Hepatocyte (in vitro differentiated cells): ENCODE results near the gene UROC1. TPM values are rescaled to one million over a fixed set of nuclear protein-coding genes. Genes with fewer than 3 reads are reported as not detected.

Source experiments
- DNase-seq: peaks from one replicate; pipeline ENCODE4 v3.0.0-alpha.2; 2016; ENCODE audit warnings: low spot score
- H2AFZ ChIP-seq: fragments of 200-600 bp; sonication (generic); 2 replicates; pipeline ENCODE4 v1.6.0; 2016; ENCODE audit warnings: antibody characterized with exemption, mild to moderate bottlenecking
- H3K27ac ChIP-seq: fragments of 200-600 bp; sonication (generic); 2 replicates; pipeline ENCODE4 v1.5.1; 2016; ENCODE audit warnings: mild to moderate bottlenecking
- H3K27me3 ChIP-seq: fragments of 200-600 bp; sonication (generic); 2 replicates; pipeline ENCODE4 v1.6.1; 2016
- H3K36me3 ChIP-seq: fragments of 200-600 bp; sonication (generic); replicated peaks from 2 replicates; pipeline ENCODE4 v1.5.1; 2016; ENCODE audit warnings: low read depth; ENCODE audit not compliant: insufficient read depth
- H3K4me1 ChIP-seq: fragments of 200-600 bp; sonication (generic); 2 replicates; pipeline ENCODE4 v1.5.1; 2016; ENCODE audit warnings: mild to moderate bottlenecking, moderate library complexity; ENCODE audit not compliant: insufficient read depth
- H3K4me2 ChIP-seq: fragments of 200-600 bp; sonication (generic); 2 replicates; pipeline ENCODE4 v1.6.0; 2016
- H3K4me3 ChIP-seq: fragments of 200-600 bp; sonication (generic); 2 replicates; pipeline ENCODE4 v1.5.1; 2016; ENCODE audit warnings: mild to moderate bottlenecking
- H3K79me2 ChIP-seq: fragments of 200-600 bp; sonication (generic); 2 replicates; pipeline ENCODE4 v1.6.0; 2017; ENCODE audit warnings: mild to moderate bottlenecking
- H3K9me2 ChIP-seq: fragments of 200-600 bp; sonication (generic); replicated peaks from 2 replicates; pipeline ENCODE4 v1.6.0; 2017; ENCODE audit warnings: mild to moderate bottlenecking; ENCODE audit not compliant: insufficient read depth
- H3K9me3 ChIP-seq: fragments of 200-600 bp; sonication (generic); 2 replicates; pipeline ENCODE4 v1.5.1; 2016; ENCODE audit warnings: low read depth, mild to moderate bottlenecking
- H4K20me1 ChIP-seq: fragments of 200-600 bp; sonication (generic); 2 replicates; pipeline ENCODE4 v1.6.0; 2016; ENCODE audit warnings: mild to moderate bottlenecking; ENCODE audit not compliant: insufficient read depth, poor library complexity, severe bottlenecking
- EZH2 ChIP-seq: fragments of 200-600 bp; sonication (generic); IDR thresholded peaks from 2 replicates; pipeline ENCODE4 v1.6.1; 2016; ENCODE audit warnings: antibody characterized with exemption, mild to moderate bottlenecking, borderline replicate concordance
- EZH2phosphoT487 ChIP-seq: fragments of 200-600 bp; sonication (generic); IDR thresholded peaks from one replicate; pipeline ENCODE4 v1.6.1; 2018; ENCODE audit warnings: antibody characterized with exemption, mild to moderate bottlenecking, low read depth, moderate library complexity; ENCODE audit not compliant: unreplicated experiment, severe bottlenecking
- WGBS: methylation state at CpG from one replicate; pipeline ENCODE4 v1.1.6; 2016; ENCODE audit warnings: low lambda C conversion rate; ENCODE audit errors: missing lambda C conversion rate; 5-methylcytosine and 5-hydroxymethylcytosine counted together
- polyA plus RNA-seq: library from polyadenylated mRNA; unstranded; fragments of >200 nt; fragmentation: Nextera tagmentation; extraction: Ambion mirVana; gene quantifications from 2 replicates; pipeline ENCODE4 v1.2.1, GENCODE V29; 2016
- total RNA-seq: library from RNA; depleted of rRNA; stranded (reverse); fragments of >200 nt; gene quantifications from 2 replicates; pipeline ENCODE4 v1.2.3, GENCODE V29; 2014
- TF ChIP-seq, protein P1 (sequence below): fragments of 200-600 bp; sonication (generic); IDR thresholded peaks from 2 replicates; pipeline ENCODE4 v1.5.1; 2016; ENCODE audit warnings: antibody characterized with exemption, mild to moderate bottlenecking; ENCODE audit not compliant: poor library complexity

UROC1 gene
- total and polyA plus RNA-seq, 2 experiments from 2014 or later, result 2.3 to 4.2 TPM

DNA sequence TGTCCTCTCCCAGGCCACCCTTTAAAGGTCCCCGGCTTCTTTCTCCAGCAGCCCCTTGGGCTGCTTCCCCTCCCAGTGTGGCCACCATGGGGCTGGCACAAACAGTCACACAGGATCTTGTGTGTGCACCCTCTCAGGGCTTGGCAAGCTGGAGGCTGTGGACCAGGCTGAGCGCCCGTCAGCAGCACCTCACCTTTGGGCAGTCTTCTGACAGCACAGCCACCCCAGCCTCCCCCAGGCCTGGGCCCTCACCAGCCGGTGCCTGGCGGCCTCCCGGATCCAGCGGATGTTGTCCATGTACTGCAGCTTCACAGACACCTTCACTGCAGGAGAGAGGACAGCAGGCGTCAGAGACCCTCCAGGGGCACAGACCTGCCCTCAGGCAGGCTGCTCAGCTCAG lies 21.8 kb downstream of the UROC1 start:
- TF ChIP-seq, protein P1, sequence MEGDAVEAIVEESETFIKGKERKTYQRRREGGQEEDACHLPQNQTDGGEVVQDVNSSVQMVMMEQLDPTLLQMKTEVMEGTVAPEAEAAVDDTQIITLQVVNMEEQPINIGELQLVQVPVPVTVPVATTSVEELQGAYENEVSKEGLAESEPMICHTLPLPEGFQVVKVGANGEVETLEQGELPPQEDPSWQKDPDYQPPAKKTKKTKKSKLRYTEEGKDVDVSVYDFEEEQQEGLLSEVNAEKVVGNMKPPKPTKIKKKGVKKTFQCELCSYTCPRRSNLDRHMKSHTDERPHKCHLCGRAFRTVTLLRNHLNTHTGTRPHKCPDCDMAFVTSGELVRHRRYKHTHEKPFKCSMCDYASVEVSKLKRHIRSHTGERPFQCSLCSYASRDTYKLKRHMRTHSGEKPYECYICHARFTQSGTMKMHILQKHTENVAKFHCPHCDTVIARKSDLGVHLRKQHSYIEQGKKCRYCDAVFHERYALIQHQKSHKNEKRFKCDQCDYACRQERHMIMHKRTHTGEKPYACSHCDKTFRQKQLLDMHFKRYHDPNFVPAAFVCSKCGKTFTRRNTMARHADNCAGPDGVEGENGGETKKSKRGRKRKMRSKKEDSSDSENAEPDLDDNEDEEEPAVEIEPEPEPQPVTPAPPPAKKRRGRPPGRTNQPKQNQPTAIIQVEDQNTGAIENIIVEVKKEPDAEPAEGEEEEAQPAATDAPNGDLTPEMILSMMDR, result no peak
- Histone ChIP-seq H3K4me1 (no peaks in the 10 kb centered on the region), H3K27me3 (no peaks in the 10 kb centered on the region), H3K4me3 (no peak overlapping the region), H3K79me2 (no peaks in the 10 kb centered on the region), H3K9me2 (no peaks in the 10 kb centered on the region), H3K4me2 (no peak overlapping the region), H4K20me1 (no peaks in the 10 kb centered on the region), H3K27ac (no peak overlapping the region), H3K9me3 (no peaks in the 10 kb centered on the region), H2AFZ (no peak overlapping the region), H3K36me3 (no peaks in the 10 kb centered on the region)
- 94% methylated on average over 7 of the region's 8 CpGs for WGBS
- no peak for DNase-seq

DNA sequence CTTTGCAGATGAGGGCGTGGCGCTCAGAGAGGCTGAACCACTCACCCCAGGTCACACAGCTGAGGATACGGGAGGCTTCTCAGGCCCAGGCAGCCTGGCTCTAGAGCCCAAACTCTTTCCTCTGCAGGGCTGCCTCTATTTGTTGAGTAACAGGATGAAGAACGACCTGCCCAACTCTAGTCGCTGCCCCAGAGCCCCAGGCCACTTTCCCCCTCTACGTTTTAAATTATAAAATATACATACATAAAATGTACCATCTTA lies 22.7 kb downstream of the UROC1 start:
- no peak overlapping the region for H3K27ac ChIP-seq
- H3K36me3 ChIP-seq, result no peaks in the 10 kb centered on the region
- DNase-seq, result no peak
- no peaks in the 10 kb centered on the region for H3K79me2 ChIP-seq
- H3K4me3 ChIP-seq, result no peak overlapping the region
- TF ChIP-seq, protein P1, result no peak
- no peak for TF ChIP-seq EZH2phosphoT487
- TF ChIP-seq EZH2, result no peak
- no peak overlapping the region for H2AFZ ChIP-seq
- H3K27me3 ChIP-seq, result no peaks in the 10 kb centered on the region
- 85% methylated on average over 6 of the region's 6 CpGs for WGBS
- no peak overlapping the region for H3K4me2 ChIP-seq
- H3K9me3 ChIP-seq, result no peaks in the 10 kb centered on the region
- H3K9me2 ChIP-seq, result no peaks in the 10 kb centered on the region
- no peaks in the 10 kb centered on the region for H3K4me1 ChIP-seq
- H4K20me1 ChIP-seq, result no peaks in the 10 kb centered on the region

DNA sequence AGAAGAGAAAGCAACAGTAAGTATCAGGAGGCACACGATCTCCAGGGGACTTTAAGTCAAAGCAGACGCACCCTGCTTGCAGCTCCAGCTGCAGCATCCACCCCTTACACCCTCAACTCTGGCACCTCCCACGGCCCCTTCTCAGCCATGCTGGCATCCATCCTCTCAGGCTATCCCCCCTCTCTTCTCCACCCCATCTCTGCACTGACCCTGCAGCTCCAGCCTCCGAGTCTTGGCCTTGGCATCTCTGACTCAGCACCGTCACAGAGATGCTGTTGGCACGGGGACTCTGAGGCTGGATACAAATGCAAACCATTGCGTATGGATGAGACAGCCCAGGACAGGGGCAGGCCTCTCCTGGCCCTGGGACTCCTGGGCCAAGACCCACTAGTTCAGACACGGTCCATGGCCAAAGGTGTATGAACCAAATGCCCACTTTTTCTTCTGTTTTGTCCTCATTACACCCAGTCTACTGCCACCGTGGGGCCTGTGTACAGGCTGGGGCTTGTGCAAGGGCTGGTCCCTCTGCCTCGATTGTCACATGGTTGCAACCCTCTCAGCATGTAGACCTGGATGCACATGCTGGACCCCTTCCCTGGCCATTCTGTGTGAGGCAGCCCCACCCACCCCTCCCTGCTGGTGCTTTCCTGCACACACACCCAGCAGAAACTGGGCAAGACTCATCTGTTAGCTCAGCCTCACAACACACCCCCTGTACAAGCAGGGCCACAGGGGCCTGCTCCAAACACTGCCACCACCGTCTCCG lies 23.2 kb downstream of the UROC1 start:
- no peaks in the 10 kb centered on the region for H3K36me3 ChIP-seq
- no peaks in the 10 kb centered on the region for H3K79me2 ChIP-seq
- no peaks in the 10 kb centered on the region for H4K20me1 ChIP-seq
- no peaks in the 10 kb centered on the region for H3K9me3 ChIP-seq
- no peak overlapping the region for H3K27ac ChIP-seq
- no peak overlapping the region for H3K4me3 ChIP-seq
- 82% methylated on average over 12 of the region's 12 CpGs for WGBS
- no peak overlapping the region for H2AFZ ChIP-seq
- H3K4me2 ChIP-seq, result no peak overlapping the region
- no peaks in the 10 kb centered on the region for H3K4me1 ChIP-seq
- no peak for DNase-seq
- H3K27me3 ChIP-seq, result no peaks in the 10 kb centered on the region
- H3K9me2 ChIP-seq, result no peaks in the 10 kb centered on the region
- TF ChIP-seq EZH2phosphoT487, result no peak
- TF ChIP-seq, protein P1, result no peak
- TF ChIP-seq EZH2, result no peak

DNA sequence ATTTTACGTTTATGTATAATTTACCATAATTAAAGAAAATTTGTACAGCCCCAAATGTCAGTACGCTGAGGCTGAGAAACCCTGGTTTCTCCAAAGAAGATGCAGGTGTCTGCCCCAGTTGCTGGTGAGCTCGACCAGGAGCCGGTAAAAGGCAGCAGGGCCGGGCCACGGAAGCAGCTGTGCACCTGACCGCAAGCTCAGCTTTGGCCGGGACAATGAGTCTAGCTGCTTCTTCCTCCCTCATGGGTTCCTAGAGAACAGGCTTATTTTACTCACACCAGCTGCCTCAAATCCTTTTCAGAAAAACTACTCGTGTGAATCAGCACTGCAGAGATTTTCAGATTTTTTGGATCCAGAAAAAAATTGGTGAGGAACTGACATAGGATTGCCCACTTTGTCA lies 23.8 kb downstream of the UROC1 start:
- no peaks in the 10 kb centered on the region for H3K79me2 ChIP-seq
- no peaks in the 10 kb centered on the region for H3K27me3 ChIP-seq
- H4K20me1 ChIP-seq, result no peaks in the 10 kb centered on the region
- H3K9me2 ChIP-seq, result no peaks in the 10 kb centered on the region
- TF ChIP-seq, protein P1, result no peak
- no peak for TF ChIP-seq EZH2phosphoT487
- TF ChIP-seq EZH2, result no peak
- no peak overlapping the region for H2AFZ ChIP-seq
- no peak overlapping the region for H3K27ac ChIP-seq
- H3K36me3 ChIP-seq, result no peaks in the 10 kb centered on the region
- H3K9me3 ChIP-seq, result no peaks in the 10 kb centered on the region
- DNase-seq, result no peak
- WGBS, result 82% methylated on average over 9 of the region's 9 CpGs
- H3K4me3 ChIP-seq, result no peak overlapping the region
- H3K4me1 ChIP-seq, result no peaks in the 10 kb centered on the region
- no peak overlapping the region for H3K4me2 ChIP-seq
